Measurements from ENCODE around the gene PGPEP1. TPM values are rescaled to one million over a fixed set of nuclear protein-coding genes. Genes with fewer than 3 reads are reported as not detected.

PGPEP1 gene
- total RNA-seq, 1 donor from 2014 or later: 32.1 TPM

DNA sequence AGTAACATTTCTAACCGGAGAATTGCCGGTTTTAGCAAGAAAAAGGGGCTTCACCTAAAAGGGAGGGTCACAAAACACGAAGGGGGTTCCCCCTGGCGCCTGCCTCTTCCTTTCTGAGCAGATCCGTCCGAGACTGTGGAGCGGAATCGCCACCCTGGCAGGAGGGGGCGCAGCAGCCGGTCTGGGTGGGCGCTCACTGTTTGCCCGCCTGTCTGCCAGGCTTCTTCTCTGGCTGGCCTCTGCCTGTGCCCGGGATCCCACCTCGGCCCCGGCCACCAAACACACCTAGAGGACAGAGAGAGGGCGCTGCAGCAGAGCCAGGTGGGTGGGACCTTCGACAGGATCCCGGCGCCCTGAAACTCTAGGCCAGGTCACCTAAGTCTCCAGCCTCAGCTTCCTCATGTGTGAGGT, 33.1 kb upstream of the PGPEP1 start:
- Mint-ChIP-seq H3K4me1 (ENCODE audit: unreplicated experiment) (peaks cover 28% of the 10 kb centered on the region), H3K27ac (ENCODE audit: unreplicated experiment) (no peak overlapping the region), H3K9me3 (ENCODE audit: unreplicated experiment) (no peaks in the 10 kb centered on the region), H3K27me3 (ENCODE audit: unreplicated experiment) (peaks cover 12% of the 10 kb centered on the region), H3K36me3 (ENCODE audit: low read depth, unreplicated experiment) (peaks cover 11% of the 10 kb centered on the region), H3K4me3 (ENCODE audit: unreplicated experiment) (no peak overlapping the region)
- no peak for DNase-seq (ENCODE audit: low spot score)
- TF ChIP-seq, protein P1, sequence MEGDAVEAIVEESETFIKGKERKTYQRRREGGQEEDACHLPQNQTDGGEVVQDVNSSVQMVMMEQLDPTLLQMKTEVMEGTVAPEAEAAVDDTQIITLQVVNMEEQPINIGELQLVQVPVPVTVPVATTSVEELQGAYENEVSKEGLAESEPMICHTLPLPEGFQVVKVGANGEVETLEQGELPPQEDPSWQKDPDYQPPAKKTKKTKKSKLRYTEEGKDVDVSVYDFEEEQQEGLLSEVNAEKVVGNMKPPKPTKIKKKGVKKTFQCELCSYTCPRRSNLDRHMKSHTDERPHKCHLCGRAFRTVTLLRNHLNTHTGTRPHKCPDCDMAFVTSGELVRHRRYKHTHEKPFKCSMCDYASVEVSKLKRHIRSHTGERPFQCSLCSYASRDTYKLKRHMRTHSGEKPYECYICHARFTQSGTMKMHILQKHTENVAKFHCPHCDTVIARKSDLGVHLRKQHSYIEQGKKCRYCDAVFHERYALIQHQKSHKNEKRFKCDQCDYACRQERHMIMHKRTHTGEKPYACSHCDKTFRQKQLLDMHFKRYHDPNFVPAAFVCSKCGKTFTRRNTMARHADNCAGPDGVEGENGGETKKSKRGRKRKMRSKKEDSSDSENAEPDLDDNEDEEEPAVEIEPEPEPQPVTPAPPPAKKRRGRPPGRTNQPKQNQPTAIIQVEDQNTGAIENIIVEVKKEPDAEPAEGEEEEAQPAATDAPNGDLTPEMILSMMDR (IDR thresholded peaks at IDR 0.05; ENCODE audit: unreplicated experiment): no peak

DNA sequence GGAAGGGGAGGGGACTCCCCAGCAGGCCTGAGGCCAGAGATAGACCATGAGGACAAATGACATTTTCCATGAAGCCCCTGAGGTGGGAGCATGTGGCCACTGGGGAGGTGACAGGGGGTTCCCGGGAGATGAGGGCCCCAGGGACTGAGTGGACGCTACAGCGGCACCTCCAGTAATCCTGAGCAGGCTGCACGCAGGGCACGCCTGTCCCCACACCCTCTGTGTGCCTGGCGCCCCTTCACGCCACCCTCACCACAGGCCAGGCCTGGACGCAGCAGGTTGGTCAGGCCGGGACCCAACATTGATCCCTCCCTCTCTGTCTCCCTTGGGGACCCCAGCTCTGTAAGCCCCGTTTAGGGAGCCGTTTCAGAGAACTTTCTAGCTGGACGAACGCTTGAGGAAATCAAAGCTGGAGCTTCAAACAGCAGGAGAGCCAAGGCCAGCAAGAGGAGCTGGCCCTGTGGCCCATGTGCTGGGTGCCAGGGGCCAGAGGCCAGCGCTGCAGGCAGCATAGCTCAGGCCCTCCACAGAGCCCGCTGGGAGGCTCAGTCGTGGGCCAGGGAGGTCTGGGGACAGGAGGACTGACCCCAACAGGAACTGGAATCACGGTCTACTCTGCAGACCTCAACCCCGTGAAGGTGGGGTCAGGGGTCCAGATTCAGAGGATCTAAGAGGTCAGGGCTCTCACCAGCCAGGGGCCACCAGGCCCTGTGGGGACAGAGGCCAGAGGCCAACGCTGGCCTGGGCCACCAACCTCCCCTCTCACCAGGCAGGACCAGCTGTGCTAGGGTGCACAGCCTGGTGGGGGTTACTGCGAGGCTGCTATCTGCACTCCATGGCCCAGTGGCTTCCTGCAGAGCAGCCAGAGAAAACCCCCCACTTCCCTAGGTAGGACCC, 32.1 kb upstream of the PGPEP1 start:
- peaks cover 11% of the 10 kb centered on the region for H3K36me3 Mint-ChIP-seq (ENCODE audit: low read depth, unreplicated experiment)
- H3K27me3 Mint-ChIP-seq (ENCODE audit: unreplicated experiment): peaks cover 12% of the 10 kb centered on the region
- H3K4me1 Mint-ChIP-seq (ENCODE audit: unreplicated experiment): peaks cover 28% of the 10 kb centered on the region
- TF ChIP-seq, protein P1 (IDR thresholded peaks at IDR 0.05; ENCODE audit: unreplicated experiment): no peak
- no peak overlapping the region for H3K27ac Mint-ChIP-seq (ENCODE audit: unreplicated experiment)
- DNase-seq (ENCODE audit: low spot score): no peak
- no peaks in the 10 kb centered on the region for H3K9me3 Mint-ChIP-seq (ENCODE audit: unreplicated experiment)
- H3K4me3 Mint-ChIP-seq (ENCODE audit: unreplicated experiment): no peak overlapping the region

DNA sequence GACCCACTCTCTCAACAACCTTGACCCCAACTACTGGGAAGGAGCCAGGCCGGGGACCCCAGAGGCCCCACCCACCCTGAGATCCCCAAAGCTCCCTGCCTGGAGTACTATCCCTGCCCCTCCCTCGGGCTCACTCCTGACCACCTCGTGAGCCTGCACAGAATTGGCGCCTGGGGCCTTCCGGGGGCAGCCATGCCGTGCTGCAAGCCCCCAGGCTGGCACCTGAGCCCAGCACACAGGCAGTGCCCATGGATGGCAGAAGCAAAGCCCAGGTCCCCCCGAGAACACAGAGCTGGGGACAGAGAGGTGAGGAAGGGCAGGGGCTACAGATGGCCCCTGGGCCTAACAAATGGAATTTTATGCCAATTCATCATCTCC, 31.5 kb upstream of the PGPEP1 start:
- H3K4me1 Mint-ChIP-seq (ENCODE audit: unreplicated experiment): peaks cover 21% of the 10 kb centered on the region
- H3K36me3 Mint-ChIP-seq (ENCODE audit: low read depth, unreplicated experiment): peaks cover 13% of the 10 kb centered on the region
- no peak overlapping the region for H3K4me3 Mint-ChIP-seq (ENCODE audit: unreplicated experiment)
- peaks cover 9% of the 10 kb centered on the region for H3K27me3 Mint-ChIP-seq (ENCODE audit: unreplicated experiment)
- no peak for DNase-seq (ENCODE audit: low spot score)
- H3K9me3 Mint-ChIP-seq (ENCODE audit: unreplicated experiment): no peaks in the 10 kb centered on the region
- TF ChIP-seq, protein P1 (IDR thresholded peaks at IDR 0.05; ENCODE audit: unreplicated experiment): no peak
- H3K27ac Mint-ChIP-seq (ENCODE audit: unreplicated experiment): no peak overlapping the region

DNA sequence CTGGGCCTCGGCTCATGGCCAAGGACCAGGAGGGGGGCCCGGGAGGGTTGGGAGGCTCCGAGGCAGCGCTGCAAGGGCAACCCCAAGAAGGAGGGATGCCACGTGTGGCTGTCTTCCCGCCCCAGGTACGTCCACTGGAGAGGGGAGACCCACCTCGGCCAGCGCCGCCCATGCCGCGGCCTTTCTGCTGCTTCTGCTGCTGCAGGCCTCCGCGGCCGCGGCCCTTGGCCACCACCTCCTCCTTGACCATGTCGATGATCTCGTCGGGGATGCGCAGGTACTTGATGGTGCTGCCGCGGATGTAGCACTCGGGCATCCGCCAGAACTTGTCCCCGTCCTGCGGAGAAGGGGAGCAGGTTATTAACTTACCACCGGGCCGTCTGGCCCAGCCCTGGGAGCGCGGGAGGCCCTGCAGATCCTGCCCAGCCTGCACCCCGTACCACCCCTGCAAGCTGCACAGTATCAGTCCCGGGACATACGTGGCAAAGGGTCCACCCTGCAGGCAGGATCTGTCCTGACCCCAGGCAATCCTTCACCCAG, 30.8 kb upstream of the PGPEP1 start:
- DNase-seq (ENCODE audit: low spot score): no peak
- peaks cover 15% of the 10 kb centered on the region for H3K36me3 Mint-ChIP-seq (ENCODE audit: low read depth, unreplicated experiment)
- peaks cover 17% of the 10 kb centered on the region for H3K4me1 Mint-ChIP-seq (ENCODE audit: unreplicated experiment)
- H3K4me3 Mint-ChIP-seq (ENCODE audit: unreplicated experiment): no peak overlapping the region
- no peaks in the 10 kb centered on the region for H3K9me3 Mint-ChIP-seq (ENCODE audit: unreplicated experiment)
- H3K27ac Mint-ChIP-seq (ENCODE audit: unreplicated experiment): no peak overlapping the region
- peaks cover 8% of the 10 kb centered on the region for H3K27me3 Mint-ChIP-seq (ENCODE audit: unreplicated experiment)
- TF ChIP-seq, protein P1 (IDR thresholded peaks at IDR 0.05; ENCODE audit: unreplicated experiment): no peak
